IMR-90 (cell line): ENCODE results near the gene DHCR24. TPM values are rescaled to one million over a fixed set of nuclear protein-coding genes. Genes with fewer than 3 reads are reported as not detected.

Experiments used
- ATAC-seq: fragments of 200-7000 bp; cut with Tn5 transposase; 2 replicates; pipeline ENCODE4 v1.9.1; 2020; ENCODE audit warnings: low read depth, mild to moderate bottlenecking, moderate library complexity
- BruUV-seq: library from RNA; stranded (reverse); fragments of 400-500 nt; replicated peaks from 2 replicates; lab custom pipeline; 2021; lab: Mats Ljungman, UMichigan
- CTCF ChIA-PET: fragments of 300-600 bp; formaldehyde crosslinking; extraction: SDS; loops from one replicate; lab custom pipeline; 2021; ENCODE audit warnings: antibody characterized with exemption; lab: Yijun Ruan, JAX
- POLR2A ChIA-PET: fragments of 300-600 bp; sonication (Branson Sonifier 250); formaldehyde crosslinking; loops from one replicate; lab custom pipeline; 2022; ENCODE audit warnings: antibody characterized with exemption; ENCODE audit not compliant: unreplicated experiment; lab: Charles Lee
- DNase-seq: peaks from one replicate; pipeline ENCODE4 v3.0.0; 2013
- H2AFZ ChIP-seq: replicated peaks from 2 replicates; pipeline ENCODE3; 2013; ENCODE audit warnings: low read length, mild to moderate bottlenecking; ENCODE audit not compliant: poor library complexity
- H2AK5ac ChIP-seq: 2 replicates; pipeline ENCODE4 v1.6.1; 2013; ENCODE audit warnings: low read depth, low read length, inconsistent platforms
- H2AK9ac ChIP-seq: replicated peaks from 2 replicates; pipeline ENCODE3; 2013; ENCODE audit warnings: mild to moderate bottlenecking, low read depth, low read length, moderate library complexity; ENCODE audit not compliant: poor library complexity
- H2BK120ac ChIP-seq: 2 replicates; pipeline ENCODE4 v1.6.1; 2013; ENCODE audit warnings: low read depth, low read length, inconsistent platforms
- H2BK15ac ChIP-seq: 3 replicates; pipeline ENCODE4 v1.6.1; 2013; ENCODE audit warnings: low read depth, low read length, inconsistent platforms
- H2BK20ac ChIP-seq: 2 replicates; pipeline ENCODE4 v1.6.1; 2013; ENCODE audit warnings: low read depth, mild to moderate bottlenecking, inconsistent platforms, low read length, moderate library complexity
- H2BK5ac ChIP-seq: 2 replicates; pipeline ENCODE4 v1.6.1; 2013; ENCODE audit warnings: mild to moderate bottlenecking, low read depth, low read length, inconsistent platforms; ENCODE audit not compliant: poor library complexity, severe bottlenecking
- H3K14ac ChIP-seq: replicated peaks from 2 replicates; pipeline ENCODE4 v1.6.1; 2013; ENCODE audit warnings: low read depth, low read length, inconsistent platforms
- H3K18ac ChIP-seq: 2 replicates; pipeline ENCODE4 v1.6.1; 2013; ENCODE audit warnings: low read depth, low read length, control low read depth
- H3K23ac ChIP-seq: 2 replicates; pipeline ENCODE4 v1.6.1; 2013; ENCODE audit warnings: low read depth, low read length, inconsistent platforms
- H3K27ac ChIP-seq: 2 replicates; pipeline ENCODE4 v1.5.1; 2013; ENCODE audit warnings: mild to moderate bottlenecking, control low read depth, low read length; ENCODE audit not compliant: insufficient read depth
- H3K27me3 ChIP-seq: 2 replicates; pipeline ENCODE4 v1.6.1; 2013; ENCODE audit warnings: low read length; ENCODE audit not compliant: control insufficient read depth, insufficient read depth
- H3K36me3 ChIP-seq: 2 replicates; pipeline ENCODE4 v1.6.1; 2013; ENCODE audit warnings: low read length, mixed read lengths; ENCODE audit not compliant: control insufficient read depth, insufficient read depth
- H3K4ac ChIP-seq: 2 replicates; pipeline ENCODE4 v1.6.1; 2013; ENCODE audit warnings: low read depth, low read length, inconsistent platforms
- H3K4me1 ChIP-seq: 2 replicates; pipeline ENCODE4 v1.6.1; 2013; ENCODE audit warnings: low read length, mixed read lengths; ENCODE audit not compliant: control insufficient read depth, insufficient read depth
- H3K4me2 ChIP-seq: 2 replicates; pipeline ENCODE4 v1.6.1; 2013; ENCODE audit warnings: low read depth, mild to moderate bottlenecking, control low read depth, low read length, moderate library complexity
- H3K4me3 ChIP-seq: 2 replicates; pipeline ENCODE4 v1.5.1; 2013; ENCODE audit warnings: low read depth, mild to moderate bottlenecking, control low read depth, low read length, moderate library complexity; ENCODE audit not compliant: insufficient read depth
- H3K56ac ChIP-seq: 2 replicates; pipeline ENCODE4 v1.6.1; 2013; ENCODE audit warnings: low read length, inconsistent platforms; ENCODE audit not compliant: insufficient read depth; ENCODE audit errors: extremely low read depth
- H3K79me1 ChIP-seq, 2 experiments: 2 replicates each; pipeline ENCODE4 v1.6.1; 2013; ENCODE audit warnings: low read length in 2 of 2, inconsistent platforms in 1 of 2, low read depth in 1 of 2
- H3K9ac ChIP-seq: 2 replicates; pipeline ENCODE4 v1.6.1; 2013; ENCODE audit warnings: low read depth, low read length, control low read depth
- H3K9me1 ChIP-seq: 2 replicates; pipeline ENCODE4 v1.6.1; 2013; ENCODE audit warnings: low read length, inconsistent platforms; ENCODE audit not compliant: insufficient read depth
- H3K9me3 ChIP-seq: 2 replicates; pipeline ENCODE4 v1.6.1; 2013; ENCODE audit warnings: low read length; ENCODE audit not compliant: control insufficient read depth, insufficient read depth
- H4K20me1 ChIP-seq: 2 replicates; pipeline ENCODE4 v1.6.1; 2013; ENCODE audit warnings: low read length, inconsistent platforms; ENCODE audit not compliant: insufficient read depth
- H4K5ac ChIP-seq: 2 replicates; pipeline ENCODE4 v1.6.1; 2013; ENCODE audit warnings: mild to moderate bottlenecking, low read depth, low read length, control low read depth
- H4K8ac ChIP-seq, 2 experiments: 2 replicates each; pipeline ENCODE4 v1.6.1; 2013; ENCODE audit warnings: low read depth in 2 of 2, low read length in 2 of 2, control low read depth in 1 of 2, inconsistent platforms in 1 of 2
- H4K91ac ChIP-seq: 2 replicates; pipeline ENCODE4 v1.6.1; 2013; ENCODE audit warnings: low read depth, low read length, inconsistent platforms; ENCODE audit not compliant: insufficient read depth
- CEBPB ChIP-seq: IDR thresholded peaks from 2 replicates; pipeline ENCODE4 v1.6.1; 2012; ENCODE audit warnings: low read depth, low read length, improper control_type of control experiment
- CHD1 ChIP-seq: IDR thresholded peaks from 2 replicates; pipeline ENCODE4 v1.6.1; 2012; ENCODE audit warnings: low read depth, low read length, improper control_type of control experiment
- ELK1 ChIP-seq: fragments of 150-350 bp; IDR thresholded peaks from 2 replicates; pipeline ENCODE4 v1.6.1; 2016; ENCODE audit warnings: low read depth, mild to moderate bottlenecking, low read length, moderate library complexity, borderline replicate concordance
- MAFK ChIP-seq: IDR thresholded peaks from 2 replicates; pipeline ENCODE4 v1.6.1; 2012; ENCODE audit warnings: low read depth, low read length, improper control_type of control experiment
- NFE2L2 ChIP-seq: fragments of 150-350 bp; IDR thresholded peaks from 2 replicates; pipeline ENCODE4 v1.6.1; 2016; ENCODE audit warnings: low read depth, mild to moderate bottlenecking, low read length
- POLR2A ChIP-seq: IDR thresholded peaks from 2 replicates; pipeline ENCODE4 v1.6.1; 2012; ENCODE audit warnings: mild to moderate bottlenecking, low read depth, low read length
- SMC3 ChIP-seq: fragments of 150-350 bp; IDR thresholded peaks from 2 replicates; pipeline ENCODE4 v1.6.1; 2016; ENCODE audit warnings: low read depth, mild to moderate bottlenecking, antibody characterized with exemption, low read length, moderate library complexity
- USF2 ChIP-seq: fragments of 150-350 bp; IDR thresholded peaks from 2 replicates; pipeline ENCODE4 v1.6.1; 2017; ENCODE audit warnings: mild to moderate bottlenecking, antibody characterized with exemption, low read length, low read depth
- WGBS, 2 experiments: methylation state at CpG; one replicate each; pipeline versions ENCODE4 v1.1.5 to v1.1.7; 2013; ENCODE audit warnings: missing lambda C conversion rate in 2 of 2; ENCODE audit not compliant: insufficient read length in 1 of 2; ENCODE audit errors: extremely low coverage in 2 of 2; 5-methylcytosine and 5-hydroxymethylcytosine counted together
- dilution Hi-C: fragments of 300-500 bp; cut with HindIII; formaldehyde crosslinking; loops from one replicate; pipeline ENCODE4 v1.14.3; 2018; ENCODE audit warnings: low sequenced_read_pairs; ENCODE audit not compliant: unreplicated experiment
- in situ Hi-C: fragments of 300-500 bp; cut with MboI; formaldehyde crosslinking; loops from 3 replicates; pipeline ENCODE4 v1.14.3; 2019; ENCODE audit warnings: low sequenced_read_pairs, inconsistent platforms, mixed read lengths
- intact Hi-C: fragments of 100-400 bp; cut with micrococcal nuclease; formaldehyde crosslinking; loops from 2 replicates; pipeline ENCODE4 v1.10.0; 2022
- polyA plus RNA-seq, 3 experiments: library from polyadenylated mRNA; depleted of rRNA; stranded (reverse); fragments of >200 nt; gene quantifications; 2 replicates each; pipeline ENCODE4 v1.2.3, GENCODE V29; 2012; ENCODE audit warnings: low replicate concordance in 1 of 3
- total RNA-seq: library from RNA; depleted of rRNA; stranded (reverse); fragments of >200 nt; gene quantifications from 2 replicates; pipeline ENCODE4 v1.2.3, GENCODE V29; 2012

The DHCR24 gene
- total and polyA plus RNA-seq, 2 of the 4 experiments (the other 2 are of a cell fraction): 130 to 194 TPM

GRCh38 chr1:54849219-54850068, 37.6 kb downstream of the DHCR24 start:
- BruUV-seq: no TSS peak
- 80% methylated on average over 2 of the region's 6 CpGs; no CpG with 5 or more reads in 1 of the 2 experiments for WGBS, 2 experiments
- no peak overlapping the region for H2AFZ ChIP-seq
- H3K9me3 ChIP-seq: no peaks in the 10 kb centered on the region
- no peak overlapping the region for H3K56ac ChIP-seq
- H3K4me2 ChIP-seq: no peak overlapping the region
- no peak overlapping the region for H3K27ac ChIP-seq
- H3K4me1 ChIP-seq: peaks cover 15% of the 10 kb centered on the region
- H2BK15ac ChIP-seq: peak overlapping the region; percentile 3; the same call in 1 of the 3 replicates
- 0 out of 2 replicates have a peak overlapping the region, but pooled peaks have one; percentile 24 for H3K23ac ChIP-seq
- peak overlapping the region; percentile 91 for H2BK120ac ChIP-seq
- no peak overlapping the region for H2AK9ac ChIP-seq
- H3K36me3 ChIP-seq: no peaks in the 10 kb centered on the region; the same call in 1 of the 2 replicates
- H4K20me1 ChIP-seq: no peaks in the 10 kb centered on the region
- H3K9me1 ChIP-seq: peaks cover 38% of the 10 kb centered on the region
- DNase-seq (no peak), ATAC-seq (no peak)
- POLR2A ChIA-PET: no interaction called here
- no peaks in the 10 kb centered on the region for H3K27me3 ChIP-seq
- H3K18ac ChIP-seq: no peak overlapping the region
- H3K79me1 ChIP-seq: peaks cover 0 to 14% of the 10 kb centered on the region in 2 experiments; a peak in 1 of 4 replicates
- H2AK5ac ChIP-seq: peak overlapping the region; percentile 31; the same call in 1 of the 2 replicates
- CTCF ChIA-PET: no interaction called here
- dilution Hi-C loops: no loop called here
- H4K5ac ChIP-seq: no peak overlapping the region
- in situ Hi-C loops: no loop called here
- intact Hi-C loops: no loop called here
- H2BK5ac ChIP-seq: no peak overlapping the region
- TF ChIP-seq CHD1 (no peak), MAFK (no peak), NFE2L2 (no peak), USF2 (no peak), POLR2A (no peak), SMC3 (no peak), CEBPB (no peak), ELK1 (no peak)
- H3K14ac ChIP-seq: 0 out of 2 replicates have a peak overlapping the region, but pooled peaks have one; percentile 81
- no peak overlapping the region for H3K4me3 ChIP-seq
- H3K9ac ChIP-seq: no peak overlapping the region
- peak overlapping the region; percentile 77 for H4K91ac ChIP-seq
- H4K8ac ChIP-seq: 0 out of 4 replicates have a peak overlapping the region, but pooled peaks of 1 of the 2 experiments have one; percentile 11
- H2BK20ac ChIP-seq: peak overlapping the region; percentile 95; the same call in 1 of the 2 replicates
- H3K4ac ChIP-seq: peak overlapping the region; percentile 93
